H1 (cell line): ENCODE results near the gene ZBED1. TPM values are rescaled to one million over a fixed set of nuclear protein-coding genes. Genes with fewer than 3 reads are reported as not detected.

Source experiments
- CEBPB ChIP-seq: IDR thresholded peaks from 2 replicates; pipeline ENCODE4 v1.6.1; 2012; ENCODE audit warnings: low read depth, low read length
- CHD7 ChIP-seq: fragments of 300-600 bp; sonication (generic); IDR thresholded peaks from 2 replicates; pipeline ENCODE4 v1.7.1; 2012; ENCODE audit warnings: low read length, moderate library complexity, mild to moderate bottlenecking, inconsistent platforms; ENCODE audit not compliant: insufficient replicate concordance
- CTBP2 ChIP-seq: IDR thresholded peaks from 2 replicates; pipeline ENCODE4 v1.7.0; 2011; ENCODE audit warnings: borderline replicate concordance, mild to moderate bottlenecking, moderate library complexity, mixed read lengths, low read length; ENCODE audit not compliant: insufficient read depth, insufficient read length
- PHF8 ChIP-seq: fragments of 200-600 bp; sonication (generic); conservative IDR thresholded peaks from 2 replicates; pipeline ENCODE4 v1.7.1; 2012; ENCODE audit warnings: low read depth, mild to moderate bottlenecking, inconsistent platforms, low read length, moderate library complexity
- RNF2 ChIP-seq: fragments of 200-900, 300-1000 bp; sonication (generic); IDR thresholded peaks from 2 replicates; pipeline ENCODE4 v1.7.1; 2016; ENCODE audit warnings: borderline replicate concordance, low read depth, mild to moderate bottlenecking, antibody characterized with exemption, low read length; ENCODE audit not compliant: poor library complexity, severe bottlenecking; ENCODE audit errors: missing control alignments
- TAF7 ChIP-seq: optimal IDR thresholded peaks from 2 replicates; pipeline ENCODE3; 2011; ENCODE audit warnings: low read depth, mild to moderate bottlenecking, inconsistent platforms, low read length, moderate library complexity, borderline replicate concordance
- polyA plus RNA-seq, 7 experiments: library from polyadenylated mRNA; depleted of rRNA in 3 of 7; stranded (reverse) in 5 of 7; unstranded in 2 of 7; fragments of >200 nt in 5 of 7; fragments of 200-250 nt in 2 of 7; gene quantifications; 1 replicate in 5 of 7; 2 replicates in 1 of 7; 4 replicates in 1 of 7; pipeline versions ENCODE4 v1.2.1 to v1.2.3, GENCODE V29; 2011 to 2013; ENCODE audit warnings: missing spikeins in 2 of 7, mixed read lengths in 2 of 7
- total RNA-seq: library from RNA; stranded (reverse); fragmentation: NEBNext Ultra II Directional; extraction: Animal tissue kit (Norgen Biotek cat#: 25700); gene quantifications from 2 replicates; pipeline ENCODE4 v1.2.1, GENCODE V29; 2021

ZBED1 gene
- total and polyA plus RNA-seq, 2 of the 8 experiments (the other 6 are each of a cell fraction or from before 2014, with no cell fraction given): 28.5 to 45.8 TPM

GRCh38 chrX:2541603-2542002 is 40.8 kb upstream of the ZBED1 start (continued):
- TF ChIP-seq CHD7 (no peak), CEBPB (no peak), PHF8 (no peak), RNF2 (no peak), TAF7 (no peak), CTBP2 (no peak)
